T-helper 17 cell (primary cell): ENCODE measurements around the gene TXLNG. TPM values are rescaled to one million over a fixed set of nuclear protein-coding genes. Genes with fewer than 3 reads are reported as not detected.

Source experiments
- ATAC-seq: fragments of 150-1000 bp; cut with Tn5 transposase; 2 replicates; pipeline ENCODE4 v1.10.0; 2021; ENCODE audit warnings: mild to moderate bottlenecking, moderate library complexity
- DNase-seq, 3 donors: peaks; one replicate each; pipeline versions ENCODE4 v3.0.0 to v3.0.0-alpha.2; 2020 to 2021
- H3K9me3 ChIP-seq: one replicate; pipeline ENCODE4 v1.7.0; 2013; ENCODE audit warnings: low read length, mild to moderate bottlenecking; ENCODE audit not compliant: control insufficient read depth, poor library complexity, severe bottlenecking
- H3K27ac Mint-ChIP-seq: one replicate; pipeline ENCODE4 v1.8.0; 2022; ENCODE audit warnings: mild to moderate bottlenecking, moderate library complexity, mixed read lengths
- H3K27me3 Mint-ChIP-seq: one replicate; pipeline ENCODE4 v1.8.0; 2022; ENCODE audit warnings: mixed read lengths
- H3K36me3 Mint-ChIP-seq: one replicate; pipeline ENCODE4 v1.8.0; 2022; ENCODE audit warnings: low read depth, mixed read lengths
- H3K4me1 Mint-ChIP-seq: one replicate; pipeline ENCODE4 v1.8.0; 2022; ENCODE audit warnings: mild to moderate bottlenecking, mixed read lengths
- H3K4me3 Mint-ChIP-seq: one replicate; pipeline ENCODE4 v1.8.0; 2022; ENCODE audit warnings: mild to moderate bottlenecking, moderate library complexity, mixed read lengths
- total RNA-seq, 4 donors: library from RNA in 2 of 4; stranded (reverse) in 2 of 4; gene quantifications; one replicate each; pipeline ENCODE4 v1.2.3 and lab custom pipeline; 2022 to 2026

Gene TXLNG
- total RNA-seq, 2 donors from 2014 or later = 19.9 to 21.7 TPM

DNA sequence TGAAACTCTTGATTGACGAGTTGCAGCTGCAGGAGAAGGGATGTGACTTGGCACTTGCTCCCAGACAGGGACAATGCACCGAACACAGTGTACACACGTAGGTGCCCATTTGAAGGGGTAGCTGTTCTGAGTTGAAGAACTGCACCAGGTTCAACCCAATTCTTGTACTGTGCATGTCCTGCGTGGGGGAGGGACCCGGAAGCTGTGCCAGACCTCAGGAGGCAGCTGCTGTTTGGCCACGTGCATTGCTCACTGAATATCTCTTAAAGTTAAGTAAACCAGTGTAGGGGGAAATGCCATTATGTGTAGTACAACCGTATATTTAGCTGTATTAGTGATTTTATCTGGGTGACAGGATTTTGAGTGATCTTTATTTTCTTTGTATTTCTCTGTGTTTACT, 95.9 kb downstream of the TXLNG start:
- no peak for DNase-seq
- Mint-ChIP-seq H3K36me3 (no peaks in the 10 kb centered on the region), H3K4me1 (no peaks in the 10 kb centered on the region), H3K27ac (peak overlapping the region; percentile 32), H3K4me3 (peak overlapping the region; percentile 77), H3K27me3 (no peaks in the 10 kb centered on the region)
- H3K9me3 ChIP-seq = no peaks in the 10 kb centered on the region
- peak; percentile 24 for ATAC-seq

GRCh38 chrX:16882702-16883486, 96.6 kb downstream of the TXLNG start:
- H3K9me3 ChIP-seq = no peaks in the 10 kb centered on the region
- peak in 2 of 3 donors; percentile 31 to 57 for DNase-seq
- no peaks in the 10 kb centered on the region for H3K36me3 Mint-ChIP-seq
- peak overlapping the region; percentile 69 for H3K27ac Mint-ChIP-seq
- no peaks in the 10 kb centered on the region for H3K4me1 Mint-ChIP-seq
- ATAC-seq = peak; percentile 84
- peak overlapping the region; percentile 77 for H3K4me3 Mint-ChIP-seq
- no peaks in the 10 kb centered on the region for H3K27me3 Mint-ChIP-seq

DNA sequence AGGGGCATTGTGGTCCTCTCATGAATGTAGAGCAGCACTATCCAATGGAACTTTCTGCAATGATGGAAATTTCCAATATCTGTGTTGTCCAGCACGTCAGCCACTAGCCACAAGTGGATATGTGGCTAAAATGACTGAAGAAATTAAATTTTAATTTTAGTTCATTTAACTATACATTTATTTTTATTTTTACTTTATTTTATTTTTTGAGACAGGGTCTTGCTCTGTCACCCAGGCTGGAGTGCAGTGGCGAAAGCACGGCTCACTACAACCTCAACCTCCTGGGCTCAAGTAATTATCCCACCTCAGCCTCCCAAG, 97.2 kb downstream of the TXLNG start:
- no peaks in the 10 kb centered on the region for H3K36me3 Mint-ChIP-seq
- no peak overlapping the region for H3K27ac Mint-ChIP-seq

DNA sequence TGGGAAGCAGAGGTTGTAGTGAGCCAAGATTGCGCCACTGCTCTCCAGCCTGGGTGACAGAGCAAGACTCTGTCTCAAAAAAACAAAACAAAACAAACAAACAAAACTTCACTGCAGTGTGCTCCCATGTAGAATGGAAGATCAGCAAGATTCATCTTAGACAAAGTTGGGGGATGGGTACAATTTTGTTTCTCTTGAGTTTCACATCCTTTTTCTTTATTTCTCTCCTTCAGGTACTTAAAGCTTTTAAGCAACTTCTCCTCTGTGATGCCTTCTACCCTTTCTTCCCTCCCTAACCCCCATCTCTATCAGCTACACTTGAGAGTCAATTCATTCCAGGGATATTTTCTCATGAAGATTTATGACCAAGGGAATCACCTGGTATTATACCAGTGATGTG, 99.4 kb downstream of the TXLNG start:
- no peak overlapping the region for H3K27ac Mint-ChIP-seq
- H3K4me3 Mint-ChIP-seq = no peak overlapping the region
- no peaks in the 10 kb centered on the region for H3K27me3 Mint-ChIP-seq
- H3K4me1 Mint-ChIP-seq = peaks cover 4% of the 10 kb centered on the region
- no peak for DNase-seq
- H3K36me3 Mint-ChIP-seq = no peaks in the 10 kb centered on the region
- H3K9me3 ChIP-seq = no peaks in the 10 kb centered on the region
- no peak for ATAC-seq

More for the DNA sequence above, 97.2 kb downstream of the TXLNG start:
- Mint-ChIP-seq H3K4me3 (peak overlapping the region; percentile 77), H3K27me3 (no peaks in the 10 kb centered on the region), H3K4me1 (no peaks in the 10 kb centered on the region)
- DNase-seq = no peak
- no peaks in the 10 kb centered on the region for H3K9me3 ChIP-seq
- no peak for ATAC-seq

- DNase-seq (peak; percentile 21 to 22 (median 21)), ATAC-seq (peak; percentile 47)
- no peaks in the 10 kb centered on the region for H3K9me3 ChIP-seq
- no peak overlapping the region for H3K27ac Mint-ChIP-seq
- H3K4me3 Mint-ChIP-seq = no peak overlapping the region
- no peaks in the 10 kb centered on the region for H3K27me3 Mint-ChIP-seq
- no peaks in the 10 kb centered on the region for H3K36me3 Mint-ChIP-seq
- peaks cover 11% of the 10 kb centered on the region for H3K4me1 Mint-ChIP-seq
These were observed 106.5 kb downstream of the TXLNG start for GRCh38 chrX:16892504-16893362.

Other genes with a start within 250 kb of the TXLNG start
- gene S100G, start 136.3 kb upstream of the TXLNG start, total RNA-seq = not detected
- gene CTPS2, start 73.8 kb upstream of the TXLNG start, total RNA-seq = 1 to 10 TPM; 3.4 to 4.1 TPM
- gene SYAP1, start 66.9 kb upstream of the TXLNG start, total RNA-seq = 10 to 100 TPM; 31.3 to 35.2 TPM
- 100 to 1,000 TPM; 103 to 105 TPM for gene RBBP7, start 83.9 kb downstream of the TXLNG start, total RNA-seq
- 1 to 10 TPM in 1 of 2 donors, under 1 TPM in 1; 0.35 to 3.3 TPM for gene REPS2, start 160.2 kb downstream of the TXLNG start, total RNA-seq